Activated CD4-positive, alpha-beta memory T cell treated with anti-CD3 and anti-CD28 coated beads for 36 hours (primary cell): ENCODE measurements around the gene SNAPC4. TPM values are rescaled to one million over a fixed set of nuclear protein-coding genes. Genes with fewer than 3 reads are reported as not detected.
"Not testable (repeated sequence)": the region's sequence is repeated elsewhere in the genome, so short reads cannot be mapped to it uniquely, and the experiment has no call there.

Source experiments
- CTCF ChIA-PET: fragments of 350-600 bp; sonication (Branson Sonifier 250); formaldehyde crosslinking; loops from one replicate; lab custom pipeline; 2021; ENCODE audit warnings: antibody characterized with exemption, inconsistent platforms; lab: Charles Lee
- POLR2A ChIA-PET: fragments of 350-600 bp; sonication (Branson Sonifier 250); formaldehyde crosslinking; loops from one replicate; lab custom pipeline; 2021; ENCODE audit warnings: antibody characterized with exemption; lab: Charles Lee
- DNase-seq: peaks from one replicate; pipeline ENCODE4 v3.0.0-alpha.2; 2020
- H3K27ac Mint-ChIP-seq: one replicate; pipeline ENCODE4 v1.8.0; 2021; ENCODE audit warnings: mixed read lengths
- H3K27me3 Mint-ChIP-seq: one replicate; pipeline ENCODE4 v1.8.0; 2021; ENCODE audit warnings: mixed read lengths
- H3K36me3 Mint-ChIP-seq: one replicate; pipeline ENCODE4 v1.8.0; 2021; ENCODE audit warnings: mixed read lengths
- H3K4me1 Mint-ChIP-seq: one replicate; pipeline ENCODE4 v1.8.0; 2021; ENCODE audit warnings: low read depth, mixed read lengths
- H3K4me3 Mint-ChIP-seq: one replicate; pipeline ENCODE4 v1.8.0; 2021; ENCODE audit warnings: mild to moderate bottlenecking, mixed read lengths
- H3K9me3 Mint-ChIP-seq: one replicate; pipeline ENCODE4 v1.8.0; 2021; ENCODE audit warnings: mixed read lengths
- intact Hi-C: fragments of 100-400 bp; cut with micrococcal nuclease; formaldehyde crosslinking; loops from one replicate; pipeline ENCODE4 v1.15.1; 2023
- total RNA-seq, 2 experiments: library from RNA; stranded (reverse); gene quantifications; one replicate each; pipeline ENCODE4 v1.2.3, GENCODE V29; 2021

Gene SNAPC4
- total RNA-seq, 2 experiments from 2014 or later = 13.9 to 14.3 TPM

DNA sequence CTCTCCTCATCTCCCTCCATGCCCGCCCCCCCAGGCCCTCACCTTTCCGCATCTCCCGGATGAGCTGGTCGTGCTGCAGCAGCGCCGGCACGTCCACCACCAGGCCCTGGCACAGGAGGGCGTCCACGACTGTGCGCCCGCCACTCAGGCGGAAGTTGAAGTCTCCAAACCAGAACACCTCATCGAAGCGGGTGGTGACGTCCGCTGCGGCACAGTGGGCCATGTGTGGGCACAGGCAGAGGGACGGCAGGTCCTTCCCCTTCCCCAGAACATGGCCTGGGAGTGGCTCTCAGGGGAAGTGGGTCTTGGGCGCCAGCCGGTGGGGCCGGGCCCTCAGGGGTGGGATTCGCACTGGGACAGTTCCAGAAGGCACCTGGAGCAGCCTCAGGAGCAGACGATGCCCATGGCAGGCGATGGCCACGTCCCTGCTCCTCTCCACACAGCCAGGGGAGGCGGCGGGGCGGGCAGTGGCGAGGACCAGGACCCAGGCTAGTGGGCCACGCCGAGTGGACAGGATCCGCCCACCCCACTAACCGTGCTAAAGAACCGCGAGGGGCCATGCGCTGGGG, 31.9 kb upstream of the SNAPC4 start:
- Mint-ChIP-seq H3K27me3 (no peaks in the 10 kb centered on the region), H3K4me1 (peaks cover 9% of the 10 kb centered on the region)

DNA sequence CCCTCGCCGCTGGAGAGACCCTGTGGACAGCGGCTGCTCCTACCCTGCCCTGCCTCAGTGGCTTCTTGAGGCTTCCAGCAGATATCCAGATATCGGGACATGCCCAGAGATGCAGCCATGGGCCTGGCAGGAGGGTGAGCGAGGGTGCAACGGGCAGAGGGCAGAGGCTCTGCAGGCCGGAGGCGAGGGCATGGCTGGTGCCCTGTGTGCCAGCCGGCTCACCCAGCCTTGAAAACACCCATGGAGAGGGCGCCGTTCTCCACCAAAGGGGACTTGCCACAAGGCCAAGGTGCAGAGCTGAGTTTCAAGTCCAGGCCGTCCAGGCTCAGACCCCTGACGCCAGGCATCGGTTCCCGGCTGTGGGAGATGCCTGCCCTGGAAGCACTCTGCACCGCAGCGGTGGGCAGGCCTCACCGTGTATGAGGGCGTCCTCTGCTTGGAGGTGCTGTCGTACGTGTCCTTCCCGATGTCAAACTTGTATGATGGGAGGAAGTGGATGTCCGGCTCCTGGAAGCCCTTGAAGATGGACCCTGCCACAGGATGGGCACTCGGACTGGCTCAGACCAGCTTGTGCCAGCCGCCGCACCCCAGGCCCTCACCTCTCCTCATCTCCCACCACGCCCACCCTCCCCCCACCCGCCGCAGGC, 30.7 kb upstream of the SNAPC4 start:
- H3K4me1 Mint-ChIP-seq = peaks cover under 1% of the 10 kb centered on the region
- no peak overlapping the region for H3K4me3 Mint-ChIP-seq
- H3K27me3 Mint-ChIP-seq = no peaks in the 10 kb centered on the region
- peaks cover 10% of the 10 kb centered on the region for H3K36me3 Mint-ChIP-seq
- ChIA-PET POLR2A (no interaction called here), CTCF (no interaction called here)
- H3K27ac Mint-ChIP-seq = no peak overlapping the region
- DNase-seq = no peak
- intact Hi-C loops = no loop called here
- H3K9me3 Mint-ChIP-seq = no peaks in the 10 kb centered on the region

More for the DNA sequence above, 31.9 kb upstream of the SNAPC4 start:
- intact Hi-C loops = no loop called here
- POLR2A ChIA-PET = no interaction called here
- Mint-ChIP-seq H3K4me3 (no peak overlapping the region), H3K9me3 (no peaks in the 10 kb centered on the region), H3K27ac (no peak overlapping the region), H3K36me3 (peaks cover 9% of the 10 kb centered on the region)
- no peak for DNase-seq
- CTCF ChIA-PET = no interaction called here

DNA sequence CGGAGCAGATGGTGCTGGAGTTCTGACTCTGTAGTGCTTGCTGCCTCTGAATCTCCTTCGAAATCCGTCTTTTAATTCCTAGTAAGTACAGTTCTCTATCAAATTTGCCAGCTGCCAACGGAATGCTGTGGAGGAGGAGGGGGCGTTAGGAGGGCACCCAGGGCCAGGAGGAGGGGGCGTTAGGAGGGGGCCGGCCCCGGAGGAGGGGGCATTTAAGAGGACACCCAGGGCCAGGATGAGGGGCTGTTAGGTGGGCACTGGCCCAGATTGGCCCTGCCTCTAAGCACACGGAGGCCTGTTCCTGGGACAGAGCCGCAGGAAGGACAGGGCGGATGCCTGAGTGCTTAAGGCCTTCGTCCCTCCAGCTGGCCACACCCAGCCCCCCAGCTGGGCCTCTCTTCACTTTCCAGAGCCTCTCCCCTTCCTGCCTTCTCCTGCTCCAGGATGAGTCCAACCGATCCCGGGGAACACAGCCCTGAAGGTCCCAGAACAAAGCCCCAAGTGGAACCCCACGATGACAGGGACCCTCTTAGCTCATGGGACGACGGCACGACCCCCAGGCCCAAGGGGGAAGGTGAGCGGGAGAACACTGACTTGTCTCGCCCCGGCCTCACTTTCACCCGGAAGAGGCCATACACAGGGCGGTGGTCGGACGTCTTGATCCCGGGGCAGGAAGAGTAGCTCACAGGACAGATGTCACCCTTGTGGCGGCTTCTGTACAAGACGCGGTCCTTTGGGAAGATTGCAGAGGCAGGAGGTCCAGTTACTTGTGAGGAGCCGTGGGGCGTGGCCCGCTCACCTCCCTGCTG, 29.9 kb upstream of the SNAPC4 start:
- intact Hi-C loops = no loop called here
- peaks cover 15% of the 10 kb centered on the region for H3K36me3 Mint-ChIP-seq
- no peak overlapping the region for H3K4me3 Mint-ChIP-seq
- ChIA-PET POLR2A (no interaction called here), CTCF (no interaction called here)
- H3K9me3 Mint-ChIP-seq = no peaks in the 10 kb centered on the region
- peaks cover 5% of the 10 kb centered on the region for H3K4me1 Mint-ChIP-seq
- DNase-seq = no peak
- no peak overlapping the region for H3K27ac Mint-ChIP-seq
- no peaks in the 10 kb centered on the region for H3K27me3 Mint-ChIP-seq

DNA sequence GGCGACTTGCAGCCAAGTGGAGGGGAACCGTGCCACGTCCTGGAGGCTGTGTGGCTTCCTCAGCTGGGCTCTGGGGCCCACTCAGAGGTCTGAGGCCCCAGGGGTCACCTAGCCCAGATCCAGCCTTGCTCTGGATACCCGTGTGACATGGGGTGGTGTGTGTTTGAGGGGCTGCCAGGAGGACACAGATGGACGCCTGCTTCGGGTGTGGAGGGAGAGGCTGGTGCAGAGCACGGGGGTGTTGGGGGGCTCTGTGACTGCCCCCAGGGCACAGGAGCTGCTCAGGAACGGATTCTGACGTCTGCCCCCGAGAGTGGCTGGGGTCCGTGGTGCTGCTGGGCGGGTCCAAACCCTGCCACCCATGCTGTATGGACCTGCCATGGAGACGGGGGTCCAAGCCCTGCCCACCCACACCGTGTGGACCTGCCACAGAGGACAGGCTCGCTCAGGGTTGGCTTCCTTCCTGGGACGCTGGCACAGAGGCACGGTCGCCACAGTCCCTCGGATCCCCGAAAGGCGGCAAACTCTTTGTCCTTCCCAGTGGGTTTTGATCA, 29.2 kb upstream of the SNAPC4 start:
- DNase-seq = no peak
- H3K27me3 Mint-ChIP-seq = no peaks in the 10 kb centered on the region
- peaks cover 5% of the 10 kb centered on the region for H3K4me1 Mint-ChIP-seq
- peaks cover 15% of the 10 kb centered on the region for H3K36me3 Mint-ChIP-seq
- H3K9me3 Mint-ChIP-seq = no peaks in the 10 kb centered on the region
- CTCF ChIA-PET = no interaction called here
- POLR2A ChIA-PET = no interaction called here
- intact Hi-C loops = no loop called here
- H3K4me3 Mint-ChIP-seq = no peak overlapping the region
- H3K27ac Mint-ChIP-seq = no peak overlapping the region

DNA sequence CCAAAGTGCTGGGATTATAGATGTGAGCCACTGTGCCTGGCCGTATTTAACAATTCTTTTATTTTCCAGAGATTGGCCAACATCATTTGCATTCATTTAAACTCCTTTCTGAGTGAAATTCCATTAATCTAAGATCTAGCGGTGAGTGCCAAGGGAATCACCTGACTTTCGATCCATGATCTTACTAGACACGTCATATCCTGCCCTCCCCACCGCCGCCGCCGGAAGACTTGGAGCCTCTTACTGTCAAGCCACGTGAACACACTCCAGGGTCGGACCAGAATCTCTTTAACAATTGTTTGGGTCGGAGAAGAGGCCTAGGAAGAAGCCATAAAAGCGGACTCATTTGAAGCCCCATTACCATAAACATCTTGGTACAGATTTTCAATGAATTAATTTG, 26.8 kb upstream of the SNAPC4 start:
- intact Hi-C loops = no loop called here
- H3K27me3 Mint-ChIP-seq = no peaks in the 10 kb centered on the region
- no peaks in the 10 kb centered on the region for H3K9me3 Mint-ChIP-seq
- H3K4me1 Mint-ChIP-seq = peaks cover 5% of the 10 kb centered on the region
- peaks cover 18% of the 10 kb centered on the region for H3K36me3 Mint-ChIP-seq
- ChIA-PET POLR2A (no interaction called here), CTCF (interaction anchor here (1.0 kb wide), 1 partner anchor 113 kb away, joined by 3 read pairs; no protein-coding TSS in a partner anchor)
- H3K4me3 Mint-ChIP-seq = no peak overlapping the region
- no peak for DNase-seq
- no peak overlapping the region for H3K27ac Mint-ChIP-seq

DNA sequence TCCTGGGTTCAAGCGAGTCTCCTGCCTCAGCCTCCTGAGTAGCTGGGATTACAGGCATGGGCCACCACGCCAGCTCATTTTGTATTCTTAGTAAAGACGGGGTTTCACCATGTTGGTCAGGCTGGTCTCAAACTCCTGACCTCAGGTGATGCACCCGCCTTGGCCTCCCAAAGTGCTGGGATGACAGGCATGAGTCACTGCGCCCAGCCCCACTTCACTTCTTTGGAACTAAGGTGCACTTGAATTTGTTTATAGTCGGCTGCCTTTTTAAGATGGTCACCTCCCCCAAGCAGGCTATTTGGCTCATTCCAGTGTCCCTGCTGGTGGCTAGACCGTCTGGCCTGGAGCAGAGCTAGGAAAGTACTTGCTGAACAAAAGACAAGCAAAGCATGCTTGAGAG, 25.4 kb upstream of the SNAPC4 start:
- peak overlapping the region; percentile 56 for H3K27ac Mint-ChIP-seq
- H3K27me3 Mint-ChIP-seq, POLR2A ChIA-PET, H3K4me1 Mint-ChIP-seq, H3K9me3 Mint-ChIP-seq, H3K4me3 Mint-ChIP-seq, intact Hi-C loops: not testable (repeated sequence)
- peaks cover 25% of the 10 kb centered on the region for H3K36me3 Mint-ChIP-seq
- CTCF ChIA-PET = interaction anchor here (1.0 kb wide), 1 partner anchor 16 kb away, joined by 3 read pairs; no protein-coding TSS in a partner anchor
- DNase-seq = peak; percentile 26

DNA sequence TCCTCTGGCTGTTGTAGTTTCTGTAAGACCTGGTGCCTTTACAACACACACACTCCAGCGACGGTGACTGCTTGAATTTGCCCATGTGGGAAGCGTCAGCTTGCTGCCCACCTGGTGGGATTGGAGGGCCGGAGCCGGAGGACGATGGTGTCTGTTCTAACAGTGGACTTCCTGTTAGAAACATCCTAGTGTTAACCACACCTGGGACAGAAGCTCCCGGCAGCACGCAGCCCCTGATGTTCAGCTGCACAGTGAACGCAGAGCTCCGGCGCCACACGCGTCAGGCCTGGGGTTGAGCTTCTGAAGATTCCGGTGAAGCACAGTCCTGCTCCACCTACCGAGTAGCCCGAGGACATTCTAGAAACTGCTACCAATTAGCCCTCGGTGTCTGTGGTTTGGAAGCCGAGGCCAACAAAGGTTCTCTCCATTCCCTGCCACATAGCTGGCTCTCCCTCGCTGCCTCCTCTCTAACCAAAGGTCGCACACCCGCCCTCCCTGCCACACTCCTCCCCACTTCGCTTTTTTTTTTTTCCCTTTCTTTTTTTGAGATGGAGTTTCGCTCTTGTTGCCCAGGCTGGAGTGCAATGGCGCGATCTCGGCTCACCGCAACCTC, 24.9 kb upstream of the SNAPC4 start:
- intact Hi-C loops = no loop called here
- H3K4me3 Mint-ChIP-seq = no peak overlapping the region
- ChIA-PET CTCF (interaction anchor here (0.6 to 1.0 kb wide), 3 partner anchors 15 to 170 kb away, joined by 3 to 4 read pairs (median 3); no protein-coding TSS in a partner anchor), POLR2A (interaction anchor here (1.1 kb wide), 1 partner anchor 11 kb away, joined by 3 read pairs; no protein-coding TSS in a partner anchor)
- peaks cover 23% of the 10 kb centered on the region for H3K36me3 Mint-ChIP-seq
- H3K27me3 Mint-ChIP-seq = no peaks in the 10 kb centered on the region
- no peak for DNase-seq
- peak overlapping the region; percentile 56 for H3K27ac Mint-ChIP-seq
- no peaks in the 10 kb centered on the region for H3K9me3 Mint-ChIP-seq
- H3K4me1 Mint-ChIP-seq = peaks cover 5% of the 10 kb centered on the region

DNA sequence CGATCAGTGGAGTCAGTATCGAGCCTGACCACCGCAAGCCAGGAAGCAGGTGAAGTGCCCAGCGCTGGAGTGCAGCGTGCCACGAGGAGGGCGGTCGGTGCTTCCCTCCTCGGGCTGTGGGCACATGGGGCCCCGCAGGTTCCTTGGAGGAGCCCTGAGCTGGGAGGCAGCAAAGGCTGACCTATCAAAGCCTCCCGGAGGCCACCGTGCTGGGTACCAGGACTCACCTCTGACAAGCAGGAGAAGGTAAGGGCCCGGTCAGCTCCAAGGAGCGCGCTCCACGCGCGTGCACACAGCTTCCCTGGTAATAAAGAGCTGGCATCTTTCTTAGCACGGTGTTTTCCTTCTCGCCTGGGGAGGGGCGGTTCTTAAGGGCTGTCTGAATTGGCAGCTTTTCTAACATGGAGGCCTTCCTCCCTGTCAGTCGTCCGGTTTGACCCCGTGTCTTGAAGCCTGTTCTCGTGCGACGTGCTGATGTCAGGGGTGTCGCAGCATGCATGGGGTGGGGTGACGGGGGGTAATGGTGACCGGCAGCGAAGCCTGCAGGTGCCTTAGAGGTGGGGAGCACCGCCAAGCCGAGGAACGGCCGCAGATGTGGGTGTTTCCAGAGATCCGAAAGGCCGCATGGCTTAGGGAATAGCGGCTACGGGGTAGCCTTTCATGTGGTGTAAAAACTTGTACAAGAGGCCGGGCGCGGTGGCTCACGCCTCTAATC, 23.6 kb upstream of the SNAPC4 start:
- H3K27ac Mint-ChIP-seq = no peak overlapping the region
- ChIA-PET CTCF (interaction anchor here (1.1 kb wide), 2 partner anchors 11 to 17 kb away, joined by 3 read pairs; no protein-coding TSS in a partner anchor), POLR2A (interaction anchor here (1.0 kb wide), 1 partner anchor 14 kb away, joined by 3 read pairs; no protein-coding TSS in a partner anchor)
- H3K27me3 Mint-ChIP-seq = no peaks in the 10 kb centered on the region
- no peaks in the 10 kb centered on the region for H3K9me3 Mint-ChIP-seq
- H3K36me3 Mint-ChIP-seq = peaks cover 24% of the 10 kb centered on the region
- intact Hi-C loops = no loop called here
- H3K4me1 Mint-ChIP-seq = peaks cover 5% of the 10 kb centered on the region
- no peak for DNase-seq
- H3K4me3 Mint-ChIP-seq = no peak overlapping the region

DNA sequence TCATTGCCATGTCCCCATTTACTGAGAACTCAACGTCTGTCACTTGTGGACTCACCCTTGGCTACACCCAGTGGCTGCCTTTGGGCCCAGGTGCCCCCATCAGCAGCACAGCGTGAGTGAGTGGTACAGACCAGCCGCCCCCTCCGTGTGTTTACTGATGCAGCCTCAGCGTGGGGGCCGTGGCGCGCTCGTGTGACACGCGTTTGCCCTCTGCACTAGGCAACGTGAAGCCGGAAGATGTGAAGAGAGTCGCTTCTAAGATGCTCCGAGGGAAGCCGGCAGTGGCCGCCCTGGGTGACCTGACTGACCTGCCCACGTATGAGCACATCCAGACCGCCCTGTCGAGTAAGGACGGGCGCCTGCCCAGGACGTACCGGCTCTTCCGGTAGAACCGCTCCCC, 22.9 kb upstream of the SNAPC4 start:
- Mint-ChIP-seq H3K4me3 (no peak overlapping the region), H3K4me1 (peaks cover 5% of the 10 kb centered on the region), H3K36me3 (peaks cover 29% of the 10 kb centered on the region), H3K27ac (no peak overlapping the region), H3K9me3 (no peaks in the 10 kb centered on the region), H3K27me3 (no peaks in the 10 kb centered on the region)
- ChIA-PET CTCF (interaction anchor here (1.1 kb wide), 2 partner anchors 12 to 17 kb away, joined by 3 read pairs; no protein-coding TSS in a partner anchor), POLR2A (interaction anchor here (1.0 kb wide), 1 partner anchor 13 kb away, joined by 3 read pairs; no protein-coding TSS in a partner anchor)
- intact Hi-C loops = no loop called here
- no peak for DNase-seq

DNA sequence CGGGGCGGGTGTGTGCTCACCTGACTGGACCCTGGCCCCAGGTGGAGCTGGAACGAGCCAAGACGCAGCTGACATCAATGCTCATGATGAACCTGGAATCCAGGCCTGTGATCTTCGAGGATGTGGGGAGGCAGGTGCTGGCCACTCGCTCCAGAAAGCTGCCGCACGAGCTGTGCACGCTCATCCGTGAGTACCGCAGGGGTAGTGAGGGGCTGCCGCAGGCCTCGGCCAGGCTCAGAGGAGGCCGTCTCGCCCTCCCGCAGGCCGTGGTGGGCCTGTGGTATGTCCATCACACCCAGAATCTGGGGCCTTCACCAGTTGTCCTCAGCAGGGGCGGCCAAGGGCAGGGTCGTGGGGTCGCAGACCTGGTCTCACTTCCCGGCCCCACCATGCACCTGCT, 21.8 kb upstream of the SNAPC4 start:
- H3K4me3 Mint-ChIP-seq = no peak overlapping the region
- no peak overlapping the region for H3K27ac Mint-ChIP-seq
- H3K9me3 Mint-ChIP-seq = no peaks in the 10 kb centered on the region
- intact Hi-C loops = no loop called here
- ChIA-PET CTCF (interaction anchor here (0.5 kb wide), 1 partner anchor 582 kb away, joined by 3 read pairs; no protein-coding TSS in a partner anchor), POLR2A (no interaction called here)
- peaks cover 33% of the 10 kb centered on the region for H3K36me3 Mint-ChIP-seq
- peaks cover 5% of the 10 kb centered on the region for H3K4me1 Mint-ChIP-seq
- no peak for DNase-seq
- H3K27me3 Mint-ChIP-seq = no peaks in the 10 kb centered on the region

DNA sequence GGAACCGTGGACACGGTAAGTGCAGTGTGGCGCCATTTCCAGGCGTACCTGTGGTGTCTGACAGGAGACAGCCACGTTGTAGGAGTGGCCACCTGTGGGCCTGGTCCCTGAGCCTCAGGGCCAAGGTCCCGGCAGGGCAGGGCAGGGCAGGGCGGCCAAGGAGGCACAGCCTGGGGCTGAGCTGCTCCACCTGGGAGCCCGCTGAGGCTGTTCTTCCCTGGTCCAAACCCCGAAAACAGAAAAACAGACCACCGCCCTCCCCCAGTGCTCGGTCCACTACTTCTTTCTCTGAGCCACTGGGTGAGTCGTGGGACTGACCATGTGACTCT, 19.1 kb upstream of the SNAPC4 start:
- H3K27ac Mint-ChIP-seq = no peak overlapping the region
- no peaks in the 10 kb centered on the region for H3K9me3 Mint-ChIP-seq

More for the DNA sequence above, 19.1 kb upstream of the SNAPC4 start:
- POLR2A ChIA-PET = no interaction called here
- H3K27me3 Mint-ChIP-seq = no peaks in the 10 kb centered on the region
- no peak overlapping the region for H3K4me3 Mint-ChIP-seq
- peaks cover 41% of the 10 kb centered on the region for H3K36me3 Mint-ChIP-seq
- intact Hi-C loops = no loop called here
- CTCF ChIA-PET = no interaction called here
- no peaks in the 10 kb centered on the region for H3K4me1 Mint-ChIP-seq
- no peak for DNase-seq
